GM04504 (cell line): Measurements from ENCODE around the gene LRMDA.

Source experiments
- DNase-seq: peaks from one replicate; pipeline ENCODE4 v3.0.0-alpha.2; 2012; ENCODE audit warnings: low read depth

The LRMDA gene

DNA sequence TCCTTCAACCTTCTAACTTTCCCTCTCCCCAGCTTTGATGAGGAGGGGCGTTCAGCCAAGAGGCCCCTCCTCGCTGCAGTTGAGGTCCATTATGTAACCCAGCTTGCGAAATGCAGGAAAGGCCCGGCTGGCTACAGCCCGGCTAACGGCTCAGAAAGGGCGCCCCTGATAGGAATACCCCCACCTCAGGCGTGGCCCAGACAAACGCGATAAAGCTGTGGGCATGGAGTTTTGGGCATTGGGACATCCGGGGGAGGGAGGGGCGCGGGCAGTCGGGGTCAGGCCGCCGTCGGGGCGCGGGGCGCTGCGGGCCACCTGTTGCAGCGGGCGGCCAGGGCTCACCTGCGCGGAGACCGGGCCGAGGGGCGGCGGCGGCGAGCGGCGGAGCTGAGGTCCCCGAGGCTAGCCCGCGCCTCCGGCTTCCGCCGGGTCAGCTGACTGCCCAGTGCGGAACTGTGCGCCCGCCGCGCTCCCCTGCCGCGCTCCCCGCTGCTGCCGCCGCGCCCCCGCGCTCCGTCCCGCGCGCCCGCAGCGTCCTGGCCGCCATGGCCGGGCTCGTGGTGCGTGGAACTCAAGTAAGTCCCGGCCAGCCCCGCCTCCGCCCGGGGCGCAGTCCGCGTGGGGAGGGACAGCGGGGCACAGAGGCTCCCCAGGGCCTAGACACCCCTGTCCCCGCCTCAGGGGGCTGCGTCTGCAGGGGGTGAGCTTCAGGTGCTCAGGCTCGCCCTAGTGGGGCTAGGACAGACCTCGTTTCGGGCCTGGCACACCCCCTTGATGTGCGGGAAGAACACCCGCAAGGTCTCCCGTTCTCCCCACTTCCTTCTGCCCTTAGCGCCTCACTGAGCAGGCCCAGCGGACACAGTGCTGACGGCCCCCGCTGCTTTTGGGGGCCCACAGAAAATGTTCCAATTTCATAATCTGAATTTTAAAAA, at the start of gene LRMDA:
Gene LRMDA, plus strand, starts transcription at position 445 of the 932 bp plus-strand sequence.
- no peak for DNase-seq

DNA sequence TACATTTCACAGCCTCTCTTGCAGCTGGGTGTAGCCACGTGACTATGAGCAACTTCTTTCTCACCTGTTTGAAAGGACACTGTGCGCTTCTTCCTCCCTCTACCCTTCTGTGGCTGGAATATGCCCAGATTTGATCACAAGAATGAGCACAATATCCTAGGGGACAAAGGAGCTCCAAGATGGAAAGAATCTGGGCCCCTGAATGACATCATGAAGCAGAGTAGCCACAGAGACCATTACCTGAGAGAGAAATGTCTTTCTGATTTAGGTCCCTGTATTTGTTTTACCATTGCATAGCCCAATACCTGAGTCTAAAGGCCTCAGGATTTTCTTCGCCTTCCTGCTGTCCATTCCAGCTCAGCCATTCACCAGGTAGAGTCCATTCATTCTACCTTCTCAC, 45.3 kb upstream of the LRMDA start:
- DNase-seq, result no peak

DNA sequence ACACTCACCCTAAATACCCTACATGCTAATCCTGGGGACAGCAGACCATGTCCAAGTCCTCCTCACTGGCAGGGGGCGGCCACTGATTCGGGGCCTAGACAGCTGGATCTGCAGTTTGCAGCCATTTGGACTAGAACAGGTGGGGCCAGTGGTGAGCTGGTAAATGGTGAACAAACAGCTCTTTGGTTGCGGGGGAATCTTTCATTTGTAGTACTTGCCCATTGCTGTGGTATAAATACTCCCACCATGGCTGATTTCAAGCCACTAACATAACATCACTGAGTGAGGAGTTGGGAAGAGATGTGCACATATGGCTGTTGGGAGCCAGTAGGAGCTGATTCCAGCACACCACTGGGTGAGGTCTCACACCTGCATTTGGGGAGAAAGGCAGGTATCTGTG, 43.3 kb upstream of the LRMDA start:
- no peak for DNase-seq

DNA sequence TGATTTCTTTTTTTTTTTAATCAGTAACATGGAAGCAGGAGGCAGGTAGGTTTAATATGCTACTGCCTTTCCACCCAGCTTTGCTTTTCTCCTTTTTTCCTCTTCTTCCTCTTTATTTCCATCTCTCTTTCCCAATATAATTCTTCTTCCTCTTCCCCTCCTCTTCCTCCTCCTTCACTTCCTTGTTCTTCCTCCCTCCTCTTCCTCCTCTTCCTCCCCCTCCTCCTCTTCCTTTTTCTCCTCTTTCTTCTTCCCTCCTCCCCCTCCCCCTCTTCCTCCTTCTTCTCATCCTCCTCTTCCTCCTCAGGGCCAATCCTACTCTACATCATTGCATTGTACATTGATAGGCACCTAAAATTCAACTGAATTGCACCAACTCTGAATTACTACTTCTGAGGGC, 41.2 kb upstream of the LRMDA start:
- DNase-seq, result no peak

DNA sequence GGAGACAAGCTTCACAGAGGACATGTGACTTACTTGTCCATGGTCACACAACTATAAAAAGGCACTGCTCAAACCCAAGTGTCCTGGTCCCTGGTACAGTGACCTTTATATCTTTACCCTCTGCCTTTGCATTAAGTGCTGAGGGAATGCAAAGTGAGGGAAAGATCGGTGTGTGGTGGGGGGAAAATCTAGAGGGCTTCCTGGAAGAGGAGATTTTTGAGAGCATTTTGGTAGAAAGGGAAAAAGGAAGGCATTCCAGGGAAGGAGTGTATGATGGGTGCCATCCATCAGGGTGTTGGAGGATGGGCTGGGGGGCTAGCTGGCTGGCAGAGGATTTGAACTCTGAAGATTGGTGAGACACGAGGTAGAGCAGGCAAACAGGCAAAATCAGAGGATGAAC, 39.2 kb upstream of the LRMDA start:
- no peak for DNase-seq

DNA sequence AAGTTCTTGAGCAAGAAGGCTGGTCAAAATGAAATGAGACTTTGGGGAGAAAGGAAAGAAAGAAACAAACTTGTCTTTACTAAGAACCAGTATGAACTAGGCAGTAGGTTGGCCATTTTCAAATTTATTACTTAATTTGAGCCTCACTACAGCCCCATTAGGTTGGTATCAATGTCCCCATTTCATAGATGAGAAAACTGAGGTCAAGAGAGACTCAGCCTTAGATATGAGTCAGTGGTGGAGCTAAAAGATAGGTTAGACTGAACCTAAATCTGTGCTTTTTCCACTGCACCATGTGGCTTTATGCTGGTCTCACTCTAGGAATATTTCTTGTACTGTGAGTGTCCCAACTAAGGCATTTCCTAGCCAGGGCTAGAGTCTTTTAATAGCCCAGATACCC, 38.7 kb upstream of the LRMDA start:
- no peak for DNase-seq

DNA sequence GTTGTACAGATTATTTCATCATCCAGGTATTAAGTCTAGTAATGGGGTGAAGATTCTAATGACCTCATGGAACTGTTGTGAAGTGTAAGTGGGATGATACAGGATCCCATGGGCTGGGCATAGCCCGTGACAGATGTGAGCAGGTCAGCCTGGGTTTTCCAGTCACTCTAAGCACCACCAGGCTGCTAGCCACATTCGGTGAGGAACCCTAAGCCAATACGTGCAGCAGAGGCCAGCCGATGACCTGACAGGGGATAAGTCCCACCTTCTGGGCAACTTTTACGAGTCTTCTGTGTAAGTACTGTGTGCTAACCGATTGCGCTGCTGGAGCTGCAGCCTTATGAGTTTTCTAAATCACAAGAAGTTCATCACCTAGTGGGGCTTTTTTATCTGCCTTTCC, 37.2 kb upstream of the LRMDA start:
- no peak for DNase-seq

DNA sequence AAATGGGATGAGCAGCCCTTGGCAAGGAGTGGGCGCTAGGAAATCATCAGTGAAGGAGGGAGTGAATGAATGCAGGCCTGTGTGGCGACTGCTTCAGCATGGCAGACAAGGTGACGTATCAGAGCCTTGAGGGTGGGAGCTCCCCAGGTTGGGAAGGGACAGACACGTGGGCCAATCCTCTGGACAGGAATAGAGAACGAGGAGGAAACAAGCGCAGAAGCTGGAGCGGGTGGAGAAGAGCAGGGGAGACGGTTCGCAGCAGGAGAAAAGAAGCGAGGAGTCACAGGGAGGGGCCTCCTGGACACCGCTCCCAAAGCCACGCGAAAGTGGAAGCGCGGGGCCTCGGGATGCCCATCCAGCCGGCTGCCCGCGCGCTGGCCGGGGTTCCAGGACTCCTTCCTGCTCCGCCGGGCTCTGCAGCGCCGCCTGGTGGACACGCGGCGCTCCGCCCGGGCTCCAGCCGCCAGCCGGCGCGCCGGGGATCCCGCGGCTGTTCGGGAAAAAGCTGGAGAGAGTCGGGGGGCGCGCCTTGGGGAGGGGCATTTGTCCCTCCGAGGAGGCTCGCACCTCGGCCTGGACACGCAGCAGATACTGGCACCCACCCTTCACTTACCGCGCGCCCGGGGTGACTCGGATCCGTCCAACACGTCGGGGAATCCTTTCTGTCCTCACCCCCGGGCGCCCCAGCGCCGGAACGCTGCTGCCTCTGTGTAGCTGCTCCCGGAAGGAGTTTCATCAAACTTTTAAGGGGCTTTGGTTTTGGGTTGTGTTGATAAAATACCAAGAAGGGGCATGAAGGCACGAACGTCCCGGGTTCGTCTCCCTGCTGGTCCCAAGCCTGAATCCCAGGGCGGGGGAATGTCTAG, 36.1 kb upstream of the LRMDA start:
- DNase-seq, result no peak

DNA sequence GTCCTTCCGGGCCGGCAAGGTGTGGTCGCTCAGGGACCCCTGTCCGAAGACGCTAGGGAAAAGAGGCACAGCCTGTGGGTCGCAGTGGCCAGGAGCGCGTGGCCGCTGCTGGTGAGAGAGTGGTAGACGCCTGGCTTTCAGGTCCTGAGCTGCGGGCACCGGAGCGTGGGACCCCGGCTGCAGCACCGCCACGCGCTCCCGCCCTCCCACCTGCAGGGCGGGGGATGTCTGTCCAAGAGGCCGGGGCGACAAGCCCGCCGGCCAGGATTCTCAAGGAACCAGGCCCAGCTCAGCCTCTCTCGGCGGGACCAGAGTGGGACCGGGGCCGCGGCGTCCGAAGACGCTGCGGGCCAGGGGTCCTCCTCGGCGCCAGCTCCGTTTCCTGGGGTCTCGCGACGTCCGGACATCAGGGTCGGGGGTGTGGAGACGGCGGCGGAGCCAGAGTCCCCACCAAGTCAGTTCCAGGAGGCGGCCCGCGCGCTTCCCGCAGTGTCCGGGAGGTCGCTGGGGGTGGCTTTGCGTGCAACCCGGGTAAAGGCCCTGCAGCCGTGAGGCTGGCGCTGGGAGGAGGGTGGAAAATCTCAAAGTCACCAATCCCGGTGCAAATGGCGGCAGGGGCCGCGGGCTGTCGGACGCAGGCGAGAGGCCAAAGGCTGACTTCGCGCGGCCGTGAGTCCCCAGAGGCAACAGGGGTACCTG, 35.3 kb upstream of the LRMDA start:
- no peak for DNase-seq

DNA sequence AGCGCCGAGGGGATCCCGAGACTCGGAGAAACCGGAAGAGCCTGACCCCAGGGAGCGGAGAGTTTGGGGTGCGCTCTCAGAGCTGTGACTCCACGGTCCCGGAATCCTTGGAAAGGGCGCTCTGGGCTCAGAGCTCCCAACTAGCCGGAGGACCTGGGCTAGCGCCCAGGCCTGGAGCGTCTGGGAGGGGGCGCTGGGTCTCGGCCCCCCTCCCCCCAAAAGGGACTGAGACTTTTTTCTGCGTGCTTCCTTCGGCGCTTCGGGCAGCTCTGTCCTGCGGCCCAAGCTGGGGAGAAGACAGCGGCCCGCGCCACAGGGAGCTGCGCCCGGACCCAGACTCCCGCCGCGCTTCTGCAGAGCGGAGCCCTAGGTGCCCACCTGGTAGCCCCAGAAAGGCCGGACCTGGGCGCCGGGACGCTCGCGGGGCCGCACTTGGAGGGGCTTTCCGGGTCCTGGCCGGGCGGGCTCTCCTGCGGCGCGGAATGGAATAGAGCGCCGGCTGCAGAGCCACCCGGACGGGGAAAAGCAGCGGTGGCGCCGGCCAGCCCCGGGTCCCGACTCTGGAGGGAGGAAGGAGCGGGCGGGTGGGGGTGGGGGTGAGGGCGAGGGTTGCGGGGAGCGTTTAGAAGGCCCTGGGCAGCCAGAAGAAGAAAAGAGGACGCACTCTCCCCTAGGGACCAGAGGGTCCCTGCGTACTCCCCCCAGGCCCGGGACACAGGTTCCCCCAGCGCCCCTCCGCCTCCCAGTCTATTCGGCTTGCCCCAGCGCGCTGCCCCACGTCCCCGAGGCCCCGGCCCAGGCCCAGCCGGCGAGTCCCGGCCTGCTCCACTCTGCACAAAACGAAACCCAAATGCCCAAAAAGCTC, 34.6 kb upstream of the LRMDA start:
- no peak for DNase-seq

DNA sequence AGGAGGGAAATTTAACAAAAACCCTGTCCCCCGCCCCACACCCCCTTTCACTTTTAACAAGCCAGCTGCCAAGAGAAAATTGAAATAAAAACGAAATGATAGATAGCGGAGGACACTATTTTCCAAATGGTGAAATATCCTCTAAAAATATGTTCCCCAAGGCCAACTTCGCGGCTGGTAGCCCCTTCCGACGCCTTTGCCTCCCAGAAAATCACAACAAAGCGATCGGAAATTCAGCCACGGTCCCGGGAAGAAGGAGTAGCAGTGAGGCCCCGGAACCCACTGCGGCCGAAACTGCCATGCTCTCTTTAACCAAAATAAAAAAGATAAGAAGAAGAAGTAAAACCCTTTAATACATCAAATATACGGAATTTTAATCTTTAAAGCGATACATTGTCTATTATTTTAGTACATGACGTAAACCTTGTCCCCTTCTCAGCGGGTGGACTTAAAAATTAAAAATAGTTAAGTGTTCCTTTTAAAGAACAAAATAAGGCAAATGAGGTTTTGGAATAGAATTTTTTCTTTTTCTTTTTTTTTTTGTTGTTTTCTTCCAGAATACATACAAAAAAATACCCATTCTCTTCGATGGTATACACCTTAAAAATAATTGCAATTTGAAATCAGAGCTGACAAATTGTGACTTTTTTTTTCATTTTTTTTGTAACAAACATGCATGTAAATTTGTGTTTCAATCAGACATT, 33.8 kb upstream of the LRMDA start:
- DNase-seq, result no peak

DNA sequence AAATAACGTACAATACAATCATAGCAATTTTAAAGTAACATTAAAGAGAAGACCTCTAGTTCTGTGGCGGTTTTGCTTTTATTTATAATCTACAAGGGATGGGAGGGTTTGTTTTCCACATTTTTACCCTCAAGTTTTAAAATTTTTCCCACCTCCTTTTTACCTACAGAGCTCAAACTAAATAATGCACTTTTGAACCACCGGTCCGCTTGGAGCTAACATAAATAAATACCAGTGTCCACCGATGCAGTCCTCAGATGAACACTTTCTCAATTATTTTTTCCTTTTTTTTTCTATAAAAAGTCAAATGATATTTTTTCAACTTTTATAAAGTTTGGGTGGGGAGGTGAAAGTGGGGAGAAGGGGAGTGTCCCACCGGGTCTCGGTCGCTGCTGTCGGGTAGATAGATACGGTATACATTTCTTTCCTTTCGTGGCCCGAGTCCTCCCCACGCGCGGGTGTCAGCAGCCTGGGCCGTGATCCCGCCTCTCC, 33.2 kb upstream of the LRMDA start:
- DNase-seq, result no peak

DNA sequence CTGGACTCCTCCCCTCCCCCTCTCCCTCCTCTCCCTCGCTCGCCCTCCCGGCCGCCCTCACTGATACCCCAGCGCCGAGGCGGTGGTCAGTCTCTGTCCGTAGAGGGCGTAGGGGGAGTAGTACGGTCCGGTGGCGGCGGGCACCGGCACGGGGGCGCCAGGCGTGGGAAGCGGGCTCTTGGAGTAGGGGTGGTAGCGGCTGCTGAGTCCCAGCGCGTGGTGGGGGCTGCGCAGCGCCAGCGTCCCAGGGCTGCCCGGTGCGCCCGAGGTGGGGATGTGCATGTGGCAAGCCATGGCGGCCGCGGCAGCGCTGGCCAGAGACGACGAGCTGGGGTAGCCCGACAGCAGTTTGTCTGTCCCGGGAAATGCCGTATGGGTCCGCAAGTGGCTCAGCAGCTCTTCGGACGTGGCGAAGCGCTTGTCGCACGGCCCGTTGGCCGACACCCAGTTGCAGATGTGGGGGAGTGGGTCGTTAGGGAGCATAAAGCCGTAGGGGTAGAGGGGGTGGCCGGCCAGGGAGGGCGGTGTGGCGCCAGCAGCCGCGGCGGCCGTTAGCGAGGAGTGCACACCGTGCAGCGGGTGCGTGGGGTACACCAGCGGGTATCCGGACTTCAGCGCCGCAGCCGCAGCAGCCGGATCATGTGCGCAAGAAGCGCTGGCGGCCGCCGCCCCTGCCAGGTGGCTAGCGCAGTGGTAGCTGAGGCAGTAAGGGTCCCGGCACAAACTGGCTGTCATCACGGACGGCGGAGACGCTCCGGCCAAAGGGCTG, 32.5 kb upstream of the LRMDA start:
- no peak for DNase-seq

DNA sequence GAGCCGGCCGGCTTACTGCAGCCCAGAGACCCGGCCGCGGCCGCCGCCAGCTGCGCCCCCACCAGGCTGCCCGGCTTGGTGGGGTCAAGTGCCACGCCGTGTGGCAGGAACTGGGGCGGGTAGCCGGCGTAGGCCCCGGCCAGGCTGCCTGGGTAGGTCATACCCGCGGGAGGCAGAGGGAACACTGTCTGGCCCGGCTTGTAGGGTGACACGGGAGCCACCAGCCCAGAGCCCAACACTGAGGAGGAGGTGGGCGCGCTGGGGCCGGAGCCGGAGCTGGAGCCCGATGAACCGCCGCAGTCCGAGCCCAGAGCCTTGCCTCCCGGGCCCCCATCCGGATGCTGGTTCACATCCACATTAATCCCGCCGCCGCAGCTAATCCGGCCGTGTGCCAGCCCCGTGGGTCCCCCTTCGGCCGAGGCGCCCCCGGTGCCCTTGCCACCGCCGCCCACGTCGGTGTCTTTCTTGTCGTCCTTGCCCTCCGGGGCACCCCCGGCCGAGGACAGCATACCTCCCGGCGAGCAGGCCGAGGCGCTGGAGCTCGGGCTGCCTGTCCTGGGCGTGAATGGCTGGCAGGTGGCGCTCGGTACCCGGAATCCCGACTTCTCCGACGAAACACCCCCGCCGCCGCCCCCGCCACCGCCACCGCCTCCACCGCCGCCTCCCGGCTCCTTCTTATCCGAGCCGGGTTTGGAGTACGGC, 31.8 kb upstream of the LRMDA start:
- peak; percentile 49 for DNase-seq

DNA sequence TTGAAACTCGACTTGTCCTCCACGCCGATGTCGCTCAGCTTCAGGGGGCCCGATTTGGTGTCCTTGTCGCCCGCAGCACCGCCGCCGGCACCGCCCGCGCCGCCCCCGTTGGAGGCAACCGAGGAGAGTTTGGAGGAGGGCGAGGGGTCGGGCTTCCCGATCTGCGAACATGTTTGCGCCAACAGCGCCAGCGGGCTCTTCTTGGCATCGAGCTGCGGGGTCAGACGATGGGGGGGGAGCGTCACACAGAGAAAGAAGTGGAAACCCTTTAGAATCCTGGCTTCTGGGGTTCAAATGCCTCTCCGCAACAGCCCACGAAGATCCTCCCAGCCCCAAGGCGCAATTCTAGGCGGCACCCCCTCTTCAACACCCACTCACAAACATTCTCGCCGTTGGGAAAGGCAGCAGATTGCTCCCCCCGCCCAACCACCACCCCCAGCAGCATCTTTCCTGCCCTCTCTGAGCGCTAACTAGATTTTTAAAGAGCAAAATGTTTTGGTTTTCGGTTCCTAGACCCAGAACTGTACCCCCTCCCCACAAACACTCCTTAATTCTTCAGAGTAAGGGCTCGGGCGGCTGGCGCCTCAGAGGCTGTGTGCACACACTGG, 31.2 kb upstream of the LRMDA start:
- DNase-seq, result no peak

DNA sequence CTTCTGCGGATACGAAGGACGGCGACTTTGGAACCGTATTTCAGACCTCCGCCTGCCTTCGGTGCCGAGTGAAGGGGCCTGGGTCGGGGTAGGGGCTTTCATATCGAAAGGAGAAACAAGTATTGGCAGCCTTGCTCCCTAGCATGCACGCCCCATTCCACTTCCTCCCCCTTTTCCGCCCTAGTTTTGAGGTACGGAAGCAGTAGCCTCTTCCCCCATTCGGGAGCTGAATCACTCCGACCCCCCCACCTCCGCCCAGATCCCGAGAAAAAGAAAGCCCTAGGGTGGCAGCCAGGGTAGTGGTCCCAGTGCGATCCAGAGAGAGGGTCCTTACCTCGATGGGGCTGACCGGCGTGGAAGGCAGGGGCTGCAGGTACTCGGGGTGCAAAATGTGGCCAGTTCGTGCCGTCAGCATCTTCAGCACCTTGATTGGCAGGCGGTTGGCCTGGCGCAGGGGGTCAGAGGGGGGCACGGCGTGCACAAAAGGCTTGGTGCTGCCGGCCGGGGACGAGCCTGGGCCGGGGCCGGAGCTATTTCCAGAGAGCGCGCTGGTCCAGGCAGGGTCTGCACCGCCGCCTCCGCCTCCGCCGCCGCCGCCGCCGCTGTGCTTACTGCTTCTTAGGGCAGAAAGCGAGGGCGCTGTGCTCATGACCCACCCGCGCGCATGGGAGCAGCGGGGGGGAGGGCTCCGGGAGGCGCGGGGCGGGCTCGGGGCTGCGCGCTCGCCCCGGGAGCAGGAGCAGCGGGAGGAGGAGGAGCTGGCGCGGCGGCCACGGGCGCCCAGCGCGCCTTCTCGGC, 30.5 kb upstream of the LRMDA start:
- DNase-seq, result no peak

DNA sequence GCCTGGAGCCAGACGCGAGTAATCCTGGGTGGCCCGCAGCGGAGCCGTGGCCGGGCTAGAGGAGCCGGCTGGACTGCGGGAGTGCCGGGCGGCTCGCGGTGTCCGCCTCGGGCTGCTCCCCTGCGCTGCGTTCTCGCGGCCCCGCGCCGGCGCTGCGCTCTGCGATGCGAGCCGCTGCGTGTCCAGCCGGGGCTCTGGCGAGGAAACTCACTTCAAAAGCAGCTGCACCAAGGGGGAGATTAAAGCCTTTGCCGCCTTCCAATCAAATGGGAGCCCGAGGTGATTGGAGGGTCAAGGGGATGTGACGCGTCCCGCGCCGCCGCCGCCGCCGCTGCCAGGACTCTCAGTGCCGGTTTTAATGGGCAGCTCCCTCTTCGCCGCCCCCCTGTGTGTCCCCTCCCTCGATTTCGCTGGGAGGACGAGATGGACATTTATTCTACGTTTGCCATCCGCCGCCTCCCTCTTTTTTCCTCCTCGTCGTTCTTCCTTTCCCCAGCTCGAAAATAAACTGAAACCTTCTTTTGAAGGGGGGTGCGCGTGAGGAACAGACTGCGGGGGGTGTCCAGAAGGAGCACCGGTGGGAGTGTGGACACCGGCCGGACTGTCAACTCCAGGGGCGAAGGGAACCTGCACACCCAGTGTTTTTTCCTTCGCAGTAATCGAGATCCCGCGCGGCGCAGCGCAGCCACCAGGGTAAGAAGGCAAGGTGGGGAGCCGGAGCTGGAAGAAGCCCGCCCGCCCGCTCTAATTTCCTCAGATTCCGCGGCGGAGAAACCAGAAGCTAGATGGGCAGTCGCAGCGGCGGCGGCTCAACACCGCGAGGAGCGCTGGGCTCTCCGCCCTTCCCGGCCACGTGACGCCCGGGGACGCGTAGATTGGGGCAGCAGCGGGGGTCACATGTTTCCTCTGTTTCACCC, 29.6 kb upstream of the LRMDA start, which contains the start of gene ZNF503:
Gene ZNF503, minus strand, starts transcription at position 196 of the 917 bp plus-strand sequence. CDS start 345 bp downstream, outside the sequence.
- DNase-seq, result peak; percentile 92
